ENCODE results near the gene SERHL2.
"Not testable (repeated sequence)": the region's sequence is repeated elsewhere in the genome, so short reads cannot be mapped to it uniquely, and the experiment has no call there.

SERHL2 gene

DNA sequence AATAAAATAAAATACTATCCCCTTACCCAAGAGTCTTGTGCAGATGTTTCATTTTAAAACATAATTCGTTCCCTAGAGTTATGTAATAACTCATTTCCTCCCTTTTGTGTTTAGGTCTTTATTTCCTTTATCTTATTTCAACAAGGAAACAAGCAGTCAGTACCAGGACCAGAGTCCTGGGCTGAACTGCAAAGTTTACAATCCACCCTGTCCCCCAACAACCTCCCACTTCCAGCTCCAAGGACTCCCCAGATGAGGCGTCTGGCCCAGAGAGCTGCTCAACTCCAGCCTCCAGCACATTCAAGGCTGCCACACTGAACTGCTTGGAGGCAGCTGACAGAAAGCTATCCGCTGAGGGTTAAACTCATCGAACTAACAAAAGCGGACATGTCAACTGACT, 56.4 kb downstream of the SERHL2 start:
- no peak overlapping the region for H3K4me3 ChIP-seq (ENCODE audit: low read depth, low read length)
- no peak for DNase-seq (ENCODE audit: low read depth, low spot score)
- TF ChIP-seq, protein P1, sequence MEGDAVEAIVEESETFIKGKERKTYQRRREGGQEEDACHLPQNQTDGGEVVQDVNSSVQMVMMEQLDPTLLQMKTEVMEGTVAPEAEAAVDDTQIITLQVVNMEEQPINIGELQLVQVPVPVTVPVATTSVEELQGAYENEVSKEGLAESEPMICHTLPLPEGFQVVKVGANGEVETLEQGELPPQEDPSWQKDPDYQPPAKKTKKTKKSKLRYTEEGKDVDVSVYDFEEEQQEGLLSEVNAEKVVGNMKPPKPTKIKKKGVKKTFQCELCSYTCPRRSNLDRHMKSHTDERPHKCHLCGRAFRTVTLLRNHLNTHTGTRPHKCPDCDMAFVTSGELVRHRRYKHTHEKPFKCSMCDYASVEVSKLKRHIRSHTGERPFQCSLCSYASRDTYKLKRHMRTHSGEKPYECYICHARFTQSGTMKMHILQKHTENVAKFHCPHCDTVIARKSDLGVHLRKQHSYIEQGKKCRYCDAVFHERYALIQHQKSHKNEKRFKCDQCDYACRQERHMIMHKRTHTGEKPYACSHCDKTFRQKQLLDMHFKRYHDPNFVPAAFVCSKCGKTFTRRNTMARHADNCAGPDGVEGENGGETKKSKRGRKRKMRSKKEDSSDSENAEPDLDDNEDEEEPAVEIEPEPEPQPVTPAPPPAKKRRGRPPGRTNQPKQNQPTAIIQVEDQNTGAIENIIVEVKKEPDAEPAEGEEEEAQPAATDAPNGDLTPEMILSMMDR (IDR thresholded peaks at IDR 0.05; ENCODE audit: low read depth, low read length), result no peak
- in situ Hi-C loops (cut with HindIII; ENCODE audit: low sequenced_read_pairs), result no loop called here

DNA sequence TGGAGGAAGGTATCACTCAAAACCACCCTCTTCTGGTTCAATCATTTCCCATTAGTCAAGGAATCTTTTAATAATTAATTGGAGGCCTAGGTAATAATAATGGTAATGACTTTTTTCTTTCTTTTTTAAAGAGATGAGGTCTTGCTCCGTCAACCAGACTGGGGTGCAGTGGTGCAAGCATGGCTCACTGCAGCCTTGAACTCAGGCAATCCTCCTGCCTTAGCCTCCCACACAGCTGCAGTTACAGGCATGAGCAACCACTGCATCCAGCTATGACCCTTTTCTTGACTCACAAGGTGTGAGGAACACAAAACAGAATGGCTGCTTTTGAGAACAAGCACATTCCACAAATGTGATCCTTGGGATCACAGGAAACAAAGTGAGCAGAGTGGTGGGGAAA, 57.3 kb downstream of the SERHL2 start:
- H3K4me3 ChIP-seq (ENCODE audit: low read depth, low read length), result no peak overlapping the region
- in situ Hi-C loops (cut with HindIII; ENCODE audit: low sequenced_read_pairs), result no loop called here
- TF ChIP-seq, protein P1 (IDR thresholded peaks at IDR 0.05; ENCODE audit: low read depth, low read length), result no peak
- DNase-seq (ENCODE audit: low read depth, low spot score), result no peak

DNA sequence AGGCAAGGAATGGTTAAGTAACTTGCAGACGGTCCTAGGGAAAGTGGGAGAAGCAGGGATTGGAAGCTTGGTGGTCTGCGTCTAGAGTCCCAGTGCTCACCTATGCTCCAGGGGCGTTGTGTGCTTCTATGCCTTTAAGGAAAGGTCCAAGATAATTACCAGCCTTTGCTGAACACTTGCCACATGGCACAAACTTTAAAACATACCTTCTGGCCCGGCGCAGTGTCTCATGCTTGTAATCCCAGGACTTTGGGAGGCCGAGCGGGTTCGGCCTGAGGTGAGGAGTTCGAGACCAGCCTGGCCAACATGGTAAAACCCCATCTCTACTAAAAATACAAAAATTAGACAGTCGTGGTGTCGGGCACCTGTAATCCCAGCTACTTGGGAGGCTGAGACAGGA, 58.6 kb downstream of the SERHL2 start:
- TF ChIP-seq, protein P1 (IDR thresholded peaks at IDR 0.05; ENCODE audit: low read depth, low read length), result no peak
- H3K4me3 ChIP-seq (ENCODE audit: low read depth, low read length), result no peak overlapping the region
- in situ Hi-C loops (cut with HindIII; ENCODE audit: low sequenced_read_pairs), result no loop called here
- DNase-seq (ENCODE audit: low read depth, low spot score), result no peak

- peak overlapping the region; percentile 77 for H3K4me3 ChIP-seq (ENCODE audit: low read depth, low read length)
- no peak for DNase-seq (ENCODE audit: low read depth, low spot score)
- TF ChIP-seq, protein P1 (IDR thresholded peaks at IDR 0.05; ENCODE audit: low read depth, low read length), result no peak
- in situ Hi-C loops (cut with HindIII; ENCODE audit: low sequenced_read_pairs), result no loop called here
Observed at GRCh38 chr22:42613872-42614301, 60.1 kb downstream of the SERHL2 start.

- peak; percentile 99 for DNase-seq (ENCODE audit: low read depth, low spot score)
- peak within 1 kb of the TSS; percentile 77 for H3K4me3 ChIP-seq (ENCODE audit: low read depth, low read length)
- in situ Hi-C loops (cut with HindIII; ENCODE audit: low sequenced_read_pairs), result no loop called here
- TF ChIP-seq, protein P1 (IDR thresholded peaks at IDR 0.05; ENCODE audit: low read depth, low read length), result no peak
Observed at GRCh38 chr22:42614312-42615091, 60.7 kb downstream of the SERHL2 start, which contains the start of gene POLDIP3. Gene POLDIP3, minus strand, starts transcription at chr22:42614883. Its CDS starts 26 bp downstream, at chr22:42614857.

- no peak overlapping the region for H3K4me3 ChIP-seq (ENCODE audit: low read depth, low read length)
- peak; percentile 99 for DNase-seq (ENCODE audit: low read depth, low spot score)
- in situ Hi-C loops (cut with HindIII; ENCODE audit: low sequenced_read_pairs), result no loop called here
- TF ChIP-seq, protein P1 (IDR thresholded peaks at IDR 0.05; ENCODE audit: low read depth, low read length), result no peak
Observed at GRCh38 chr22:42615092-42615859, 61.5 kb downstream of the SERHL2 start.

DNA sequence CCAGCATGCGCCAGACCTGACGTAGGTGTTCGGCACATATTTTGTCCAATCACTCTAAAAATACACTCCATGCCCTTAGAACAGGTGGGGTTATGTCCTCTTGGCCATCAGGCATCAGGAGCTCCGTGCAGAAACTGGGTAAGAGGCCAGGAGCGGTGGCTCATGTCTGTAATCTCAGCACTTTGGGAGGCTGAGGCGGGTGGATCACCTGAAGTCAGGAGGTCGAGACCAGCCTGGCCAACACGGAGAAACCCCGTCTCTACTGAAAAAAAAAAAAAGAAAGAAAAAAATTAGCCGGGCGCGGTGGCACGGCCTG, 62.1 kb downstream of the SERHL2 start:
- DNase-seq (ENCODE audit: low read depth, low spot score); in situ Hi-C loops (cut with HindIII; ENCODE audit: low sequenced_read_pairs); H3K4me3 ChIP-seq (ENCODE audit: low read depth, low read length): not testable (repeated sequence)
